ENCODE measurements around the gene GRB2.

GRB2 gene

GRCh38 chr17:75412455-75413317 lies 7.2 kb upstream of the GRB2 start:
- DNase-seq (ENCODE audit: low spot score) = peak; percentile 79

- no peak for DNase-seq (ENCODE audit: low spot score)
Measured at GRCh38 chr17:75411328-75412067, 6.0 kb upstream of the GRB2 start.

GRCh38 chr17:75410141-75410540 lies 4.7 kb upstream of the GRB2 start:
- DNase-seq (ENCODE audit: low spot score) = no peak

GRCh38 chr17:75407655-75408352 lies 2.3 kb upstream of the GRB2 start:
- no peak for DNase-seq (ENCODE audit: low spot score)

- DNase-seq (ENCODE audit: low spot score) = no peak
Measured at GRCh38 chr17:75406222-75406615, 741 bp upstream of the GRB2 start.

- DNase-seq (ENCODE audit: low spot score) = peak; percentile 40
Measured at GRCh38 chr17:75404731-75405364, 630 bp downstream of the GRB2 start.

GRCh38 chr17:75404223-75404730 lies 1.2 kb downstream of the GRB2 start:
- DNase-seq (ENCODE audit: low spot score) = peak; percentile 53

GRCh38 chr17:75403131-75403530 lies 2.3 kb downstream of the GRB2 start:
- no peak for DNase-seq (ENCODE audit: low spot score)

GRCh38 chr17:75402026-75402425 lies 3.5 kb downstream of the GRB2 start:
- DNase-seq (ENCODE audit: low spot score) = no peak

GRCh38 chr17:75400326-75400939 lies 5.0 kb downstream of the GRB2 start:
- no peak for DNase-seq (ENCODE audit: low spot score)

- DNase-seq (ENCODE audit: low spot score) = no peak
Measured at GRCh38 chr17:75398279-75398678, 7.2 kb downstream of the GRB2 start.

- no peak for DNase-seq (ENCODE audit: low spot score)
Measured at GRCh38 chr17:75397217-75397616, 8.3 kb downstream of the GRB2 start.

GRCh38 chr17:75396796-75397195 lies 8.7 kb downstream of the GRB2 start:
- no peak for DNase-seq (ENCODE audit: low spot score)

- no peak for DNase-seq (ENCODE audit: low spot score)
Measured at GRCh38 chr17:75396025-75396424, 9.5 kb downstream of the GRB2 start.

- DNase-seq (ENCODE audit: low spot score) = no peak
Measured at GRCh38 chr17:75394332-75394918, 11.1 kb downstream of the GRB2 start.

- peak; percentile 93 for DNase-seq (ENCODE audit: low spot score)
Measured at GRCh38 chr17:75393523-75394331, 11.8 kb downstream of the GRB2 start.

- DNase-seq (ENCODE audit: low spot score) = no peak
Measured at GRCh38 chr17:75392559-75392958, 12.9 kb downstream of the GRB2 start.

- DNase-seq (ENCODE audit: low spot score) = no peak
Measured at GRCh38 chr17:75390982-75391381, 14.5 kb downstream of the GRB2 start.

- no peak for DNase-seq (ENCODE audit: low spot score)
Measured at GRCh38 chr17:75388476-75389030, 16.9 kb downstream of the GRB2 start.

- no peak for DNase-seq (ENCODE audit: low spot score)
Measured at GRCh38 chr17:75387771-75388170, 17.7 kb downstream of the GRB2 start.
